Bronchial epithelial cell (primary cell): ENCODE measurements around the gene EFNB2. TPM values are rescaled to one million over a fixed set of nuclear protein-coding genes. Genes with fewer than 3 reads are reported as not detected.

ENCODE experiments used
- DNase-seq: peaks from one replicate; pipeline ENCODE4 v3.0.0-alpha.2; 2010; ENCODE audit warnings: low read depth
- FAIRE-seq: peaks from 2 replicates; lab custom pipeline; 2011; peaks lifted over from hg19 to GRCh38; lab: Jason Lieb, UNC
- H3K27me3 ChIP-seq: 2 replicates; pipeline ENCODE4 v1.5.1; 2011; ENCODE audit warnings: low read length; ENCODE audit not compliant: control insufficient read depth, insufficient read depth
- H3K36me3 ChIP-seq: 2 replicates; pipeline ENCODE4 v1.5.1; 2011; ENCODE audit warnings: low read length; ENCODE audit not compliant: control insufficient read depth, insufficient read depth
- H3K4me3 ChIP-seq: 2 replicates; pipeline ENCODE4 v1.5.1; 2011; ENCODE audit warnings: mild to moderate bottlenecking, low read depth, low read length, control low read depth
- CTCF ChIP-seq: IDR thresholded peaks from 2 replicates; pipeline ENCODE4 v1.5.1; 2011; ENCODE audit warnings: mild to moderate bottlenecking, moderate library complexity, low read length, control low read depth, inconsistent platforms; ENCODE audit not compliant: insufficient read depth, severe bottlenecking
- total RNA-seq: library from RNA; depleted of rRNA; stranded (reverse); fragments of >200 nt; gene quantifications from 2 replicates; pipeline ENCODE4 v1.2.1, GENCODE V29; 2014

The EFNB2 gene
- total RNA-seq, 1 donor from 2014 or later = 11.3 TPM

DNA sequence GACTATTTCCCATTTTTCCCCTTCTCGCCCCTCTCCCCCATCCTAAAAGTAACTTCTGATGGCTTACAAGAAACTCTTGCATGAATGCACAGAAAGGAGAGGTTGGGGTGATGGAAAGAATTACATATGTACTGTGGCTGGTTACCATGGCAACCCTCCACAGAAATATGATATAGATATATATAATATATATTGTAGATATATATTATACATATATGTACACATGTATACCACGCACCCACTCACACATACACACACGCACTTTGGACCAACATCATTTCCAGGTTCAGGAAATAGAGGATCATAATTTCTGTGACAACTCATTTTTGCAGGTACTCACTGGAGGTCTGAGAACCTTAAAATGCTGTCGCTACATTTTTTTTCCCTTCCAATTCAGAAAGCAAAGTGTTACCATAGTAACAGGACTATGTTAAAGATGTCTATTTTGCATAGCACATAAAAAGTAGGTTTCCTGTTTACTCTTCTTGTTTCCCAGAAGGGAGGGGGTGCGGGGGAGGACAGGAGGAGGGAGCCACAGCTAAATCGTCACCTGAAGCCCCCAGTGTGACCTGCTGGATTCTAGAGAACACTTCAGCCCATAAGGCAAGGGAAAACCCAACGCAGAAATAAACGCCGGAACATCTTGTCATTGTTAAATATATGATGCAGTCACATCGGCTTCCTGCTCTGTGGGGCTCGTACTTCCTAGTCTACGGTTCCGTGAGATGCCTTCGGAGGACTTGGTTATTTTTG lies 44.7 kb downstream of the EFNB2 start:
- no peak for FAIRE-seq

GRCh38 chr13:106489849-106490568 lies 45.5 kb downstream of the EFNB2 start:
- TF ChIP-seq CTCF = no peak
- no peak overlapping the region for H3K4me3 ChIP-seq
- no peak for DNase-seq
- no peak for FAIRE-seq
- H3K27me3 ChIP-seq = no peaks in the 10 kb centered on the region
- H3K36me3 ChIP-seq = peaks cover 21% of the 10 kb centered on the region

More for the DNA sequence above, 44.7 kb downstream of the EFNB2 start:
- no peak for DNase-seq
- no peak overlapping the region for H3K4me3 ChIP-seq
- H3K36me3 ChIP-seq = peaks cover 23% of the 10 kb centered on the region
- H3K27me3 ChIP-seq = no peaks in the 10 kb centered on the region
- no peak for TF ChIP-seq CTCF

DNA sequence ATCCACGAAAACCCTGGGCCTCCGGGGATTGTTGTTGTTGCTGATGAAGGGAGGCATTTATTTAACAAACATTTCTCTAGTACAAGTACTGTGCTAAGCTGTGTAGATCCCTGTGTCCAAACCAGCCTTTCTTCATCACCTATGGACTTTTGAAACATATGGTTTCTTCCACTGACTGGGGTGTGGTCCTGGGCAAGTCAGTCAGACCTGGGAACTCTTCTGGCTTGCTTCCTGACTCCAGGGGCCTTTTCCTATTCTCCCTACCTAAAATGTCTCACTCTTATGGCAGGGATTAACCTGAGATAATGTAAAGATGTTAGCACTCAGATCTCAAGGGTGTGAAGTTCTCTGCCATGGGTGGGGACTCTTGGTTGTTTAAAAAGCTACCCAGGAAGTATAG lies 46.8 kb downstream of the EFNB2 start:
- FAIRE-seq = no peak

GRCh38 chr13:106488076-106488475 lies 47.4 kb downstream of the EFNB2 start:
- FAIRE-seq (no peak), DNase-seq (no peak)
- TF ChIP-seq CTCF = no peak
- Histone ChIP-seq H3K27me3 (no peaks in the 10 kb centered on the region), H3K4me3 (no peak overlapping the region), H3K36me3 (peaks cover 14% of the 10 kb centered on the region)

More for the DNA sequence above, 46.8 kb downstream of the EFNB2 start:
- Histone ChIP-seq H3K4me3 (no peak overlapping the region), H3K36me3 (peaks cover 19% of the 10 kb centered on the region), H3K27me3 (no peaks in the 10 kb centered on the region)
- no peak for DNase-seq
- TF ChIP-seq CTCF = no peak

DNA sequence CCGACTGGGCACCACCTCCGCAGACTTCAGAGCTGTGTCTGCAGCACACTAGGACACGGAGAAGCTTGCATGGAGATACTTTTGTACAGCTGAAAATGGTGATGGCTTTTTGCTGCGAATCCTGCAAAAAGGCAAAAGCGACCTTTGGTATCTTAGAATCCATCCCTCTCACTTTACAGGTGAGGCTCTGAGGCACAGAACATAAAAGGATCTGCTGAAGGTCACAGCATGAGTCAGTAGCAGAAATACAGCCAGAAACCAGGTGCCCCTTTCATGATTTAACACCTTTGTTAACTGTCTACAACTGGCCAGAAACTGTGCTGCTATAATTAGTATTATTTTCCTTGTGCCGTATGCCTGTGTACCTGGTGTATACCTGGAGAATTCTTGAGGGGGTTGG lies 48.3 kb downstream of the EFNB2 start:
- Histone ChIP-seq H3K27me3 (no peaks in the 10 kb centered on the region), H3K36me3 (peaks cover 4% of the 10 kb centered on the region), H3K4me3 (no peak overlapping the region)
- no peak for FAIRE-seq
- DNase-seq = no peak
- no peak for TF ChIP-seq CTCF
